Liver (tissue), 3 donors: ENCODE data around the gene PRH2.

Experiments used
- CTCF ChIP-seq: fragments of 150-350 bp; IDR thresholded peaks from 2 replicates; pipeline ENCODE4 v1.5.1; 2017; ENCODE audit warnings: improper control_type of control experiment, low read depth, low read length; ENCODE audit not compliant: missing input control
- EGR1 ChIP-seq, 2 donors: IDR thresholded peaks; 2 replicates each; pipeline ENCODE4 v1.6.1; 2016 to 2018; ENCODE audit warnings: antibody characterized with exemption in 2 of 2, low read depth in 2 of 2
- FOXA1 ChIP-seq: IDR thresholded peaks from 2 replicates; pipeline ENCODE4 v1.6.1; 2016; ENCODE audit warnings: antibody characterized with exemption
- HNF4A ChIP-seq, 2 donors: conservative IDR thresholded peaks; 2 replicates each; pipeline ENCODE4 v1.6.1; 2016; ENCODE audit warnings: antibody characterized with exemption in 2 of 2, mild to moderate bottlenecking in 2 of 2
- JUND ChIP-seq, 2 donors: IDR thresholded peaks; 2 replicates each; pipeline ENCODE4 v1.6.1; 2016; ENCODE audit warnings: antibody characterized with exemption in 2 of 2
- MAX ChIP-seq: IDR thresholded peaks from 2 replicates; pipeline ENCODE4 v1.6.1; 2016; ENCODE audit warnings: antibody characterized with exemption
- RAD21 ChIP-seq, 2 donors: IDR thresholded peaks; 2 replicates each; pipeline ENCODE4 v1.6.1; 2016; ENCODE audit warnings: antibody characterized with exemption in 2 of 2, mild to moderate bottlenecking in 2 of 2
- REST ChIP-seq: IDR thresholded peaks from 2 replicates; pipeline ENCODE4 v1.6.1; 2016; ENCODE audit warnings: antibody characterized with exemption, mild to moderate bottlenecking
- RXRA ChIP-seq, 2 donors: IDR thresholded peaks; 2 replicates each; pipeline ENCODE4 v1.6.1; 2017 to 2018; ENCODE audit warnings: antibody characterized with exemption in 2 of 2, mild to moderate bottlenecking in 1 of 2
- SP1 ChIP-seq: IDR thresholded peaks from 2 replicates; pipeline ENCODE4 v1.6.1; 2018; ENCODE audit warnings: antibody characterized with exemption, mild to moderate bottlenecking
- TAF1 ChIP-seq: conservative IDR thresholded peaks from 2 replicates; pipeline ENCODE4 v1.6.1; 2016; ENCODE audit warnings: antibody characterized with exemption, mild to moderate bottlenecking
- YY1 ChIP-seq: IDR thresholded peaks from 2 replicates; pipeline ENCODE4 v1.6.1; 2016; ENCODE audit warnings: antibody characterized with exemption, mild to moderate bottlenecking
- TF ChIP-seq, protein P1 (sequence below): IDR thresholded peaks from 2 replicates; pipeline ENCODE4 v1.6.1; 2016; ENCODE audit warnings: antibody characterized with exemption
- donor health status: healthy.
- donor health status: healthy.

DNA sequence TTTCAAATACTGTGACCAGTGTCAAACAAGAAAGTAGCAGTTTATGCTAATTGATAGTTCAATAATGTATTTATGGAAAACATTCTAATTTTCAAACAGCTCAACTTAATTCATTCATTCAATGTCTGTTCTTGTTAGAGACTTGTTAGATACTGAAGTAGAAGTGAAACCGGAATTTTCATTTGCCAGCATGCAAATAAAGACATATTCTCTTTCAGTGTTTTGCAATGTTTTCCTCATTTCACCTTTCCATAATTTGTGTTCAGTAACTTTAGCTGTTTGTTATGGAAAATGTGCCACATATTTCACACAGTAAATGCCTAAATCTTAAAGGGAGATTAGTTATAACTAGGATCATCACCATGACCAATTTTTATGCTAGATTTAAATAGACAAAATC is 36.4 kb downstream of the PRH2 start:
- TF ChIP-seq RXRA (IDR thresholded peaks at IDR 0.05) (no peak), CTCF (no peak), SP1 (no peak), YY1 (no peak), HNF4A (conservative IDR thresholded peaks at IDR 0.05) (no peak), FOXA1 (no peak), JUND (IDR thresholded peaks at IDR 0.05) (no peak), RAD21 (IDR thresholded peaks at IDR 0.05) (no peak), MAX (no peak), EGR1 (IDR thresholded peaks at IDR 0.05; ENCODE audit: low read depth in 2 of 2) (no peak), TAF1 (no peak), REST (no peak)
- TF ChIP-seq, protein P1, sequence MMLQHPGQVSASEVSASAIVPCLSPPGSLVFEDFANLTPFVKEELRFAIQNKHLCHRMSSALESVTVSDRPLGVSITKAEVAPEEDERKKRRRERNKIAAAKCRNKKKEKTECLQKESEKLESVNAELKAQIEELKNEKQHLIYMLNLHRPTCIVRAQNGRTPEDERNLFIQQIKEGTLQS, result no peak
